Karpas-422 (cell line): ENCODE data around the gene EIF3K. TPM values are rescaled to one million over a fixed set of nuclear protein-coding genes. Genes with fewer than 3 reads are reported as not detected.
A peak's percentile ranks its signal among the peaks of the same experiment; 100 is the strongest.
"Not testable (repeated sequence)": the region's sequence is repeated elsewhere in the genome, so short reads cannot be mapped to it uniquely, and the experiment has no call there.

ENCODE experiments used
- DNase-seq: peaks from one replicate; pipeline ENCODE4 v3.0.0-alpha.2; 2015
- H2AFZ ChIP-seq: fragments of 200-600 bp; sonication (generic); 2 replicates; pipeline ENCODE4 v1.6.1; 2014; ENCODE audit warnings: antibody characterized with exemption, low read length, mixed read lengths
- H3K27ac ChIP-seq: fragments of 200-600 bp; sonication (generic); 2 replicates; pipeline ENCODE4 v1.5.1; 2014; ENCODE audit warnings: mild to moderate bottlenecking, low read length, moderate library complexity
- H3K27me3 ChIP-seq: fragments of 200-600 bp; sonication (generic); 2 replicates; pipeline ENCODE4 v1.6.1; 2014; ENCODE audit warnings: low read length, mixed read lengths
- H3K36me3 ChIP-seq: fragments of 200-600 bp; sonication (generic); 2 replicates; pipeline ENCODE4 v1.6.1; 2014; ENCODE audit warnings: low read length, mixed read lengths; ENCODE audit not compliant: insufficient read depth
- H3K4me1 ChIP-seq: fragments of 200-600 bp; sonication (generic); 2 replicates; pipeline ENCODE4 v1.6.1; 2014; ENCODE audit warnings: mild to moderate bottlenecking, low read length, mixed read lengths
- H3K4me2 ChIP-seq: fragments of 200-600 bp; sonication (generic); 2 replicates; pipeline ENCODE4 v1.6.1; 2014; ENCODE audit warnings: low read length, low read depth, mild to moderate bottlenecking; ENCODE audit not compliant: poor library complexity, severe bottlenecking
- H3K4me3 ChIP-seq: fragments of 200-600 bp; sonication (generic); 2 replicates; pipeline ENCODE4 v1.5.1; 2014; ENCODE audit warnings: mild to moderate bottlenecking, antibody characterized with exemption, low read length, mixed read lengths
- H3K79me2 ChIP-seq: fragments of 200-600 bp; sonication (generic); 2 replicates; pipeline ENCODE4 v1.6.1; 2014; ENCODE audit warnings: mild to moderate bottlenecking, low read length, mixed read lengths
- H3K9ac ChIP-seq: fragments of 200-600 bp; sonication (generic); 2 replicates; pipeline ENCODE4 v1.6.0; 2014; ENCODE audit warnings: low read length
- H3K9me2 ChIP-seq: fragments of 200-600 bp; sonication (generic), shearing (Covaris generic); replicated peaks from 2 replicates; pipeline ENCODE4 v1.6.0; 2014; ENCODE audit warnings: mild to moderate bottlenecking, low read length, moderate library complexity; ENCODE audit not compliant: insufficient read depth
- H3K9me3 ChIP-seq: fragments of 300-700, 200-600 bp; sonication (generic); 2 replicates; pipeline ENCODE4 v1.6.1; 2014; ENCODE audit warnings: low read length, mixed read lengths
- H4K20me1 ChIP-seq: fragments of 200-600 bp; sonication (generic); 2 replicates; pipeline ENCODE4 v1.6.1; 2014; ENCODE audit warnings: mild to moderate bottlenecking, antibody characterized with exemption, low read length, low read depth; ENCODE audit not compliant: insufficient read depth
- total RNA-seq: library from RNA; depleted of rRNA; stranded (reverse); fragments of >200 nt; shearing (Covaris generic); gene quantifications from 2 replicates; pipeline ENCODE4 v1.2.3, GENCODE V29; 2014; ENCODE audit warnings: low replicate concordance

EIF3K gene
- total RNA-seq, 1 experiment from 2014 or later, result 474 TPM

- peaks cover 22% of the 10 kb centered on the region for H3K4me1 ChIP-seq
Measured at GRCh38 chr19:38587562-38587961, 31.4 kb upstream of the EIF3K start.

GRCh38 chr19:38588041-38588440, 30.9 kb upstream of the EIF3K start:
- Histone ChIP-seq H3K27ac (no peak overlapping the region), H3K4me2 (no peak overlapping the region), H3K9ac (no peak overlapping the region), H3K4me3 (no peak overlapping the region), H3K36me3 (peaks cover 20% of the 10 kb centered on the region), H3K4me1 (peaks cover 22% of the 10 kb centered on the region), H3K27me3 (no peaks in the 10 kb centered on the region), H2AFZ (no peak overlapping the region), H4K20me1 (no peaks in the 10 kb centered on the region), H3K9me3 (no peaks in the 10 kb centered on the region), H3K9me2 (no peaks in the 10 kb centered on the region), H3K79me2 (no peaks in the 10 kb centered on the region)
- no peak for DNase-seq

More at GRCh38 chr19:38587562-38587961, 31.4 kb upstream of the EIF3K start:
- H2AFZ ChIP-seq, result no peak overlapping the region
- no peaks in the 10 kb centered on the region for H3K9me3 ChIP-seq
- no peaks in the 10 kb centered on the region for H3K27me3 ChIP-seq
- no peak overlapping the region for H3K4me3 ChIP-seq
- DNase-seq, result no peak
- H3K9me2 ChIP-seq, result no peaks in the 10 kb centered on the region
- no peak overlapping the region for H3K9ac ChIP-seq
- H3K27ac ChIP-seq, result no peak overlapping the region
- H3K36me3 ChIP-seq, result peaks cover 18% of the 10 kb centered on the region
- H3K79me2 ChIP-seq, result no peaks in the 10 kb centered on the region
- no peaks in the 10 kb centered on the region for H4K20me1 ChIP-seq
- no peak overlapping the region for H3K4me2 ChIP-seq

GRCh38 chr19:38592940-38593339, 26.0 kb upstream of the EIF3K start:
- H3K4me1 ChIP-seq, result no peaks in the 10 kb centered on the region; the same call in 1 of the 2 replicates
- H2AFZ ChIP-seq, result no peak overlapping the region
- peaks cover 51% of the 10 kb centered on the region for H3K36me3 ChIP-seq
- no peaks in the 10 kb centered on the region for H3K79me2 ChIP-seq
- H3K27me3 ChIP-seq, result no peaks in the 10 kb centered on the region
- H3K4me2 ChIP-seq, result no peak overlapping the region
- H3K9me3 ChIP-seq, result no peaks in the 10 kb centered on the region
- H3K27ac ChIP-seq, result no peak overlapping the region
- H4K20me1 ChIP-seq, result peaks cover 11% of the 10 kb centered on the region; the same call in 1 of the 2 replicates
- no peak overlapping the region for H3K9ac ChIP-seq
- no peaks in the 10 kb centered on the region for H3K9me2 ChIP-seq
- H3K4me3 ChIP-seq, result no peak overlapping the region
- no peak for DNase-seq

- H3K9ac ChIP-seq, result no peak overlapping the region
- peak; percentile 73 for DNase-seq
- H3K36me3 ChIP-seq, result peaks cover 57% of the 10 kb centered on the region
- H2AFZ ChIP-seq, result no peak overlapping the region
- H3K9me3 ChIP-seq, result no peaks in the 10 kb centered on the region
- H3K27ac ChIP-seq, result no peak overlapping the region
- no peaks in the 10 kb centered on the region for H3K79me2 ChIP-seq
- H3K9me2 ChIP-seq, result no peaks in the 10 kb centered on the region
- H3K4me1 ChIP-seq, result no peaks in the 10 kb centered on the region
- peaks cover 11% of the 10 kb centered on the region; the same call in 1 of the 2 replicates for H4K20me1 ChIP-seq
- no peaks in the 10 kb centered on the region for H3K27me3 ChIP-seq
- no peak overlapping the region for H3K4me3 ChIP-seq
- no peak overlapping the region for H3K4me2 ChIP-seq
Measured at GRCh38 chr19:38596057-38596981, 22.7 kb upstream of the EIF3K start.

- Histone ChIP-seq H4K20me1 (peaks cover 11% of the 10 kb centered on the region; the same call in 1 of the 2 replicates), H3K4me1 (no peaks in the 10 kb centered on the region), H3K27me3 (no peaks in the 10 kb centered on the region), H3K9me2 (no peaks in the 10 kb centered on the region), H3K9ac (no peak overlapping the region), H3K36me3 (peaks cover 60% of the 10 kb centered on the region), H3K4me2 (no peak overlapping the region), H2AFZ (no peak overlapping the region), H3K9me3 (no peaks in the 10 kb centered on the region), H3K27ac (no peak overlapping the region), H3K4me3 (no peak overlapping the region), H3K79me2 (no peaks in the 10 kb centered on the region)
- no peak for DNase-seq
Measured at GRCh38 chr19:38597075-38597474, 21.9 kb upstream of the EIF3K start.

- Histone ChIP-seq H3K4me2 (no peak overlapping the region), H2AFZ (no peak overlapping the region), H4K20me1 (peaks cover 11% of the 10 kb centered on the region; the same call in 1 of the 2 replicates), H3K9me2 (no peaks in the 10 kb centered on the region), H3K27me3 (no peaks in the 10 kb centered on the region), H3K9me3 (no peaks in the 10 kb centered on the region), H3K4me1 (no peaks in the 10 kb centered on the region), H3K4me3 (no peak overlapping the region), H3K27ac (no peak overlapping the region), H3K9ac (no peak overlapping the region), H3K36me3 (peaks cover 53% of the 10 kb centered on the region), H3K79me2 (no peaks in the 10 kb centered on the region)
- no peak for DNase-seq
Measured at GRCh38 chr19:38599722-38600121, 19.3 kb upstream of the EIF3K start.

- H3K27ac ChIP-seq, H3K9me3 ChIP-seq, DNase-seq, H3K9me2 ChIP-seq, H3K27me3 ChIP-seq, H4K20me1 ChIP-seq, H2AFZ ChIP-seq, H3K79me2 ChIP-seq, H3K4me3 ChIP-seq, H3K9ac ChIP-seq, H3K4me1 ChIP-seq, H3K4me2 ChIP-seq: not testable (repeated sequence)
- peaks cover 52% of the 10 kb centered on the region for H3K36me3 ChIP-seq
Measured at GRCh38 chr19:38602856-38603255, 16.1 kb upstream of the EIF3K start.

- H3K4me2 ChIP-seq, result no peak overlapping the region
- no peaks in the 10 kb centered on the region for H4K20me1 ChIP-seq
- no peaks in the 10 kb centered on the region for H3K27me3 ChIP-seq
- H3K9me3 ChIP-seq, result no peaks in the 10 kb centered on the region
- no peak overlapping the region for H3K27ac ChIP-seq
- peaks cover 54% of the 10 kb centered on the region for H3K36me3 ChIP-seq
- H2AFZ ChIP-seq, result no peak overlapping the region
- DNase-seq, result no peak
- H3K9me2 ChIP-seq, result no peaks in the 10 kb centered on the region
- no peak overlapping the region for H3K4me3 ChIP-seq
- H3K9ac ChIP-seq, result no peak overlapping the region
- no peaks in the 10 kb centered on the region; the same call in 1 of the 2 replicates for H3K79me2 ChIP-seq
- no peaks in the 10 kb centered on the region for H3K4me1 ChIP-seq
Measured at GRCh38 chr19:38606131-38606530, 12.9 kb upstream of the EIF3K start.
